Epithelial cell of esophagus (primary cell): ENCODE measurements around the gene IRGC.

ENCODE experiments used
- DNase-seq: peaks from one replicate; pipeline ENCODE4 v3.0.0; 2010; ENCODE audit warnings: low read depth
- H3K4me3 ChIP-seq: 2 replicates; pipeline ENCODE4 v1.5.1; 2011; ENCODE audit warnings: mild to moderate bottlenecking, low read length, control low read depth
- TF ChIP-seq, protein P1 (sequence below): IDR thresholded peaks from 2 replicates; pipeline ENCODE4 v1.5.1; 2011; ENCODE audit warnings: low read depth, mild to moderate bottlenecking, low read length, control low read depth, inconsistent platforms; ENCODE audit not compliant: insufficient read depth; ENCODE audit errors: missing control alignments

The IRGC gene

DNA sequence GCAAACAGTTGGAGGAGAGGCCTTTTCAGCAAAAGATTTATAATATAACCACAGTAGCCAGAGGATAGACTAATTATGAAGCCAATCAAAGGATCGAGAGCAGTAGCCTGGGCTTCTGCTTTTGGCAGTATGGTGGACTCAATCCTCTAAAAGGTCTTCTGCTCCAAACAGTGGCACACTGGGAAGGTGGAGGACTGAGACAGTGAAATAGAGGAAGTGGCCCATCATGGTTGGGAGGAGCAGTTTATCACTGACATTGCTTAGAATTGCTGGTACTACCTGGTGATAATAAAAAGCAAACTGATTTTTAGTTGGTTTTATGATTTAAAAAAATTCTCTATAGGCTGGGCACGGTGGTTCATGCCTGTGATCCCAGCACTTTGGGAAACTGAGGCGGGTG, 25.0 kb upstream of the IRGC start:
- TF ChIP-seq, protein P1, sequence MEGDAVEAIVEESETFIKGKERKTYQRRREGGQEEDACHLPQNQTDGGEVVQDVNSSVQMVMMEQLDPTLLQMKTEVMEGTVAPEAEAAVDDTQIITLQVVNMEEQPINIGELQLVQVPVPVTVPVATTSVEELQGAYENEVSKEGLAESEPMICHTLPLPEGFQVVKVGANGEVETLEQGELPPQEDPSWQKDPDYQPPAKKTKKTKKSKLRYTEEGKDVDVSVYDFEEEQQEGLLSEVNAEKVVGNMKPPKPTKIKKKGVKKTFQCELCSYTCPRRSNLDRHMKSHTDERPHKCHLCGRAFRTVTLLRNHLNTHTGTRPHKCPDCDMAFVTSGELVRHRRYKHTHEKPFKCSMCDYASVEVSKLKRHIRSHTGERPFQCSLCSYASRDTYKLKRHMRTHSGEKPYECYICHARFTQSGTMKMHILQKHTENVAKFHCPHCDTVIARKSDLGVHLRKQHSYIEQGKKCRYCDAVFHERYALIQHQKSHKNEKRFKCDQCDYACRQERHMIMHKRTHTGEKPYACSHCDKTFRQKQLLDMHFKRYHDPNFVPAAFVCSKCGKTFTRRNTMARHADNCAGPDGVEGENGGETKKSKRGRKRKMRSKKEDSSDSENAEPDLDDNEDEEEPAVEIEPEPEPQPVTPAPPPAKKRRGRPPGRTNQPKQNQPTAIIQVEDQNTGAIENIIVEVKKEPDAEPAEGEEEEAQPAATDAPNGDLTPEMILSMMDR, result no peak

DNA sequence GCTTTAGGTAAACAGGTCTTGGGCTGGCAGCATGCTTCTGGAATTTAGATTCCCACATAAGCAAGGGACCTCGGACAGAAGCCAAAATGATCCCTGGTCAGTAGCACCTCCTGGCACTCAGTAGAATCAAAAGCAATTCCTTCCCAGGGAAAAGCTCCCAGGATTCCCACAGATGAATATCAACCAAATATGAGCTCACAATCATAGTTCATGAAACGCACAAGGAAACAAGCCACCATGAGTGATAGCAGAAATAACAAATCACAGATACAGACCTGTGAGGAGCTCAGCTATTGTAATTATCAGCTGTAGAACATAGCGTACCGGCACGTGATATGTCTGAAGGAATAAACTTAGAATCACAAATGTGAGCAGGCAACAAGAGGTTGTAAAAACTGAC, 24.1 kb upstream of the IRGC start:
- DNase-seq, result no peak
- H3K4me3 ChIP-seq, result no peak overlapping the region
- TF ChIP-seq, protein P1, result no peak

More for the DNA sequence above, 25.0 kb upstream of the IRGC start:
- no peak for DNase-seq
- H3K4me3 ChIP-seq, result no peak overlapping the region

DNA sequence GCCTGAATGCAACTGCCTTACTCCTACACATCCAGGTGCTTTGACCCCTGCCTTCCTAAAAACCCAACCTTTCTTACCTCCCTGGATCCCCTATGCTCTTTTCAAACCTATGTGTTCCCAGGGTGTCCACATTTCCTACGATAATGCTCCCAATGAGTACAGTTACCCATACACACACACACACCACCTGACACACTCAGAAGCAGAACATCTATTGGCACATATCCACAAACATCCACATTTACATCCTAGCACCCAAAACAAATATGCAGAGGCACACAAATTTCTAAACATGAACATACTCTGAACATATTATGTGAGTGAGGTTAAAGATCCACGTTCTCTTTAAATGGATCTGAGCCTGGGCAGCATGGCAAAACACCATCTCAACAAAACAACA, 23.5 kb upstream of the IRGC start:
- no peak for DNase-seq
- TF ChIP-seq, protein P1, result no peak
- no peak overlapping the region for H3K4me3 ChIP-seq

DNA sequence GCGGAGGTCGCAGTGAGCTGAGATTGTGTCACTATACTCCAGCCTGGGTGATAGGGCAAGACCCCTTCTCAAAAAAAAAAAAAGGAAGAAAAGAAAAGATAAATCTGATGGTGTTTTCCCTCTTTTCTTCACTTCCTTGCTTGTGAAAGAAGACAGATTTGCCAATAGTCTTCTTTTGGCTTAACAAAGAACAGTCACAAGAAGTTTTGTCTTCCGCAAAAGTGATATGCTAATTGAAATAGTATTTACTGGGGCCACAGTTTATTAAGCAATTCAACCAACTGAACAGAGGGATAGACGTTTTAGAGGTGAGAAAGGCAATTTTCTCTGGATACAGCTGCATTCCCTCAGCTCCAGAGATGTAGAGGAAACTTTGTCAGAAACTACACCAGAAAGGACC, 23.0 kb upstream of the IRGC start:
- TF ChIP-seq, protein P1, result no peak
- H3K4me3 ChIP-seq, result no peak overlapping the region

DNA sequence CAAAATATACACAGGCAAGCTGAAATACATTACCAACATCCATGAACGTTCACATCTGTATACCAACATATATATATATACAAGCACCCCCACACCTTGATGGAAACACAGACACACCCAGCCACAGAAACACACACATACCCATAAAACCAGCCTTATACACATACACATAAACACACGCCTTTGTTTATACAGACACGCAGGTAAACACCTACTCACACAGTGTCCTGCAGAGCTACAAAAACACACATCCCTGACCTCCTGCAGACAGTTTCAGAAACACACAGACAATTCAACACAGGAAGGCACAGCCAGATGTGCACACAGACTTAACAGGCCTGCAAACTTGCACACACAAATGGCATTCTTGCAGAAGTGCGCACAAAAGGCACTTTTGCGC, 21.3 kb upstream of the IRGC start:
- no peak for DNase-seq
- no peak overlapping the region for H3K4me3 ChIP-seq
- TF ChIP-seq, protein P1, result no peak

More for the DNA sequence above, 23.0 kb upstream of the IRGC start:
- DNase-seq, result no peak

DNA sequence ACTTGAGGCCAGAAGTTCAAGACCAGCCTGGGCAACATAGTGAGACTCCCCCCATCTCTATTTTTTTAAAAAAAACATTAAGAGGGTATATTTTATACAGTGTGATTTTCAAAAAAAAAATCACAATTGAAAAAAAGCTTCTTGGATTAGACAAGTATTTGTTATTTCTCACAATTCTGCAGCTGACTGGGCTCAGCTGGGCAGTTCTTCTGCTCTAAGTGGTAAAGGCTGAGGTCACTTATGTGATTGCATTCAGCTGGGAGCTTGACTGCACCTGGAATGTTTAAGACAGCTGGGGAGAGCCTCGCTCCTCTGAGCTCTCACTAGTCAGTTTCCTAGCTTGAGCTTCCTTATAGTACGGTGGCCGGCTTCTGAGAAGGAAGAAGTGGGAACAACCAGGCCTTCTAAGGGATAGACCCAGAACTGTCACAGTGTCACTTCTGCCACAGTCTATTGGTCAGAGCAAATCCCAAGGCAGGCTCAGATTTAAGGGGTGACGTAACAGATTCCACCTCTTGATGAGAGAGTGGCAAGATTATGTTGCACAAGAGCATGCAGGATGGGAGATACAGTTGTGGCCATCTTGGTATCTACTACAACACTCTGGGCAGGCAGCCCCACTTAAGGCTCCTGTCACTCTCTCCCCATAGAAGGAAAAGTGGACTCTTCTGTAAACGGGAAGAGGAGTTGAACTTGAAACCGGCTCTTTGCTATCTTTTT, 19.7 kb upstream of the IRGC start:
- TF ChIP-seq, protein P1, result no peak
- no peak for DNase-seq
- no peak overlapping the region for H3K4me3 ChIP-seq

DNA sequence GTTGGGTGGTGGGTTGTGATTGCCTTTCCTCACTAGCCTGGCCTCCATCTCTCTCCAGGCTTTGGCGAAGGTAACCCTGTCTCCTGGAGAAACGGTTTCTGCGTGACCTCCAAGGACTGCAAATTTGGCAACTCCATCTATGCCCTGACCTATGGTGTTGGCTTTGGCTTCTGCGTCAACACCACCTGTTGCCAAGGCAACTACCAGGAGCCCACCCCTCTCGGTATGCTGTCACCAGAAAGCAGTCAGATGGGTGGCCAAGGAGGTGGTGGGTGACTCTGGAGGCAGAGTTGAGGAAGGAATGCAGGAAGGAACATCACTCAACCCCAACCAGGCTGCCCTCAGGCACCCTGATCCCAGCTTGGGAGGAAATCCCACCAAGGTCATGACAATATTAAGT, 18.6 kb upstream of the IRGC start:
- no peak for DNase-seq
- TF ChIP-seq, protein P1, result no peak
- no peak overlapping the region for H3K4me3 ChIP-seq
